Effector memory CD8-positive, alpha-beta T cell (primary cell): ENCODE measurements around the gene GATD1.

ENCODE experiments used
- ATAC-seq: fragments of 150-1000 bp; cut with Tn5 transposase; replicated peaks from 2 replicates; pipeline ENCODE4 v1.10.0; 2021; ENCODE audit warnings: mild to moderate bottlenecking, moderate library complexity
- DNase-seq, 3 experiments: peaks; one replicate each; pipeline ENCODE4 v3.0.0; 2021
- H3K27ac Mint-ChIP-seq, 2 donors: one replicate each; pipeline ENCODE4 v1.8.0; 2022; ENCODE audit warnings: mild to moderate bottlenecking in 2 of 2, mixed read lengths in 2 of 2, moderate library complexity in 2 of 2
- H3K27me3 Mint-ChIP-seq, 2 donors: one replicate each; pipeline ENCODE4 v1.8.0; 2022; ENCODE audit warnings: mixed read lengths in 2 of 2
- H3K36me3 Mint-ChIP-seq: one replicate; pipeline ENCODE4 v1.8.0; 2022; ENCODE audit warnings: mild to moderate bottlenecking, moderate library complexity, mixed read lengths; ENCODE audit not compliant: insufficient read depth
- H3K4me1 Mint-ChIP-seq, 2 donors: one replicate each; pipeline ENCODE4 v1.8.0; 2022; ENCODE audit warnings: low read depth in 2 of 2, mixed read lengths in 2 of 2
- H3K4me3 Mint-ChIP-seq, 2 donors: one replicate each; pipeline ENCODE4 v1.8.0; 2022; ENCODE audit warnings: mild to moderate bottlenecking in 2 of 2, mixed read lengths in 2 of 2, moderate library complexity in 2 of 2
- H3K9me3 Mint-ChIP-seq, 2 donors: one replicate each; pipeline ENCODE4 v1.8.0; 2022; ENCODE audit warnings: mixed read lengths in 2 of 2

Gene GATD1

GRCh38 chr11:724049-724777, 53.1 kb downstream of the GATD1 start:
- Mint-ChIP-seq H3K4me3 (peak overlapping the region; percentile 74), H3K27ac (no peak overlapping the region), H3K4me1 (peaks cover 11 to 13% of the 10 kb centered on the region in 2 donors), H3K36me3 (no peaks in the 10 kb centered on the region), H3K27me3 (peaks cover 14 to 22% of the 10 kb centered on the region in 2 donors), H3K9me3 (no peaks in the 10 kb centered on the region)
- no peak for ATAC-seq
- DNase-seq: no peak

GRCh38 chr11:723120-723883, 54.0 kb downstream of the GATD1 start:
- Mint-ChIP-seq H3K9me3 (no peaks in the 10 kb centered on the region), H3K4me3 (peak overlapping the region; percentile 80 to 89), H3K4me1 (peaks cover 11 to 13% of the 10 kb centered on the region in 2 donors), H3K27ac (peak overlapping the region in 1 of 2 donors; percentile 42), H3K27me3 (peaks cover 18 to 24% of the 10 kb centered on the region in 2 donors), H3K36me3 (no peaks in the 10 kb centered on the region)
- DNase-seq (peak; percentile 40 to 50 (median 47)), ATAC-seq (peak; percentile 45)

GRCh38 chr11:722346-722811, 54.9 kb downstream of the GATD1 start:
- Mint-ChIP-seq H3K36me3 (no peaks in the 10 kb centered on the region), H3K4me1 (peaks cover 11 to 13% of the 10 kb centered on the region in 2 donors), H3K4me3 (peak overlapping the region; percentile 69 to 70), H3K27me3 (peaks cover 18 to 24% of the 10 kb centered on the region in 2 donors), H3K9me3 (no peaks in the 10 kb centered on the region), H3K27ac (no peak overlapping the region)
- no peak for DNase-seq
- no peak for ATAC-seq

- peaks cover 18 to 24% of the 10 kb centered on the region in 2 donors for H3K27me3 Mint-ChIP-seq
- H3K9me3 Mint-ChIP-seq: no peaks in the 10 kb centered on the region
- H3K4me1 Mint-ChIP-seq: peaks cover 11% of the 10 kb centered on the region in 2 donors
- peak; percentile 31 to 41 (median 38) for DNase-seq
- H3K36me3 Mint-ChIP-seq: no peaks in the 10 kb centered on the region
- peak overlapping the region; percentile 69 to 70 for H3K4me3 Mint-ChIP-seq
- no peak overlapping the region for H3K27ac Mint-ChIP-seq
- peak; percentile 40 for ATAC-seq
Observed at GRCh38 chr11:721741-722345, 55.4 kb downstream of the GATD1 start.

- no peaks in the 10 kb centered on the region for H3K9me3 Mint-ChIP-seq
- H3K4me3 Mint-ChIP-seq: peak overlapping the region; percentile 69 to 70
- H3K4me1 Mint-ChIP-seq: peaks cover 10 to 11% of the 10 kb centered on the region in 2 donors
- H3K36me3 Mint-ChIP-seq: no peaks in the 10 kb centered on the region
- ATAC-seq: no peak
- peaks cover 18 to 24% of the 10 kb centered on the region in 2 donors for H3K27me3 Mint-ChIP-seq
- H3K27ac Mint-ChIP-seq: no peak overlapping the region
- no peak for DNase-seq
Observed at GRCh38 chr11:721247-721740, 56.0 kb downstream of the GATD1 start.

GRCh38 chr11:720642-721246, 56.5 kb downstream of the GATD1 start:
- no peaks in the 10 kb centered on the region for H3K36me3 Mint-ChIP-seq
- peak overlapping the region; percentile 69 to 70 for H3K4me3 Mint-ChIP-seq
- H3K4me1 Mint-ChIP-seq: peaks cover 10 to 11% of the 10 kb centered on the region in 2 donors
- no peak overlapping the region for H3K27ac Mint-ChIP-seq
- peaks cover 18 to 24% of the 10 kb centered on the region in 2 donors for H3K27me3 Mint-ChIP-seq
- H3K9me3 Mint-ChIP-seq: no peaks in the 10 kb centered on the region
- DNase-seq (peak; percentile 33 to 50 (median 38)), ATAC-seq (peak; percentile 61)

GRCh38 chr11:720017-720641, 57.2 kb downstream of the GATD1 start:
- ATAC-seq (no peak), DNase-seq (no peak)
- Mint-ChIP-seq H3K27ac (no peak overlapping the region), H3K4me3 (peak overlapping the region; percentile 68 to 70), H3K9me3 (no peaks in the 10 kb centered on the region), H3K4me1 (peaks cover 7 to 11% of the 10 kb centered on the region in 2 donors), H3K27me3 (peaks cover 20 to 24% of the 10 kb centered on the region in 2 donors), H3K36me3 (no peaks in the 10 kb centered on the region)

GRCh38 chr11:719214-720016, 57.9 kb downstream of the GATD1 start:
- no peak for DNase-seq
- peaks cover 27 to 30% of the 10 kb centered on the region in 2 donors for H3K27me3 Mint-ChIP-seq
- H3K36me3 Mint-ChIP-seq: no peaks in the 10 kb centered on the region
- H3K4me1 Mint-ChIP-seq: peaks cover 7 to 11% of the 10 kb centered on the region in 2 donors
- ATAC-seq: no peak
- no peak overlapping the region for H3K27ac Mint-ChIP-seq
- H3K9me3 Mint-ChIP-seq: no peaks in the 10 kb centered on the region
- H3K4me3 Mint-ChIP-seq: peak overlapping the region; percentile 68 to 70
